NCI-H524 treated with DMSO at 0.1 percent for 48 hours (cell line): Measurements from ENCODE around the gene SNAP25.

Experiments used
- DNase-seq: peaks from one replicate; lab custom pipeline; 2025; lab: John Stamatoyannopoulos, UW

The SNAP25 gene

DNA sequence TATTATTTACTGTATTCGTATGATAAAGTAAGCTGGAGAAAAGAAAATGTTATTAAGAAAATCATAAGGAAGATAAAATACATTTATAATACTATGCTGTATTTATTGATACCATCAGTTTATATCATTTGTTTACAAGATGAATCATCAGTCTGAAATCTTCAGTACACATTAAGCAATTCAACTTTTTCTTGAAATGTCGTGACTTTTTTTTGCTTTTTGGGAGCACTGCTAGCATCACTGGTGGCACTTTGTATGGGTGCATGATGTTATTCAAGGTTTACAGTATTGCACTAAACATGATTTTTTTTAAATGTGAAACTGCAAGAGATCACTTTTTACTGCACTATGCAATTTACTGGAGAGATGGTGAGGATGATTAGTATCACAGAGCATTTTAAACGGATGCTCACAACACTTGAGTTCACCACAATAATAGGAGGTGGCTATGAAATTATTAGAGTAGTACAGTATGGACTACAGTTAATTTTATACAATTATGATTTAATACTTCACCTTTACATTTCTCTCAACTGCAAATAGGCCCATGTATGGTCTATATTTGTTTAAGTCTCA, 85.9 kb downstream of the SNAP25 start:
- no peak for DNase-seq

- no peak for DNase-seq
These were observed 88.1 kb downstream of the SNAP25 start for GRCh38 chr20:10306440-10307358.

DNA sequence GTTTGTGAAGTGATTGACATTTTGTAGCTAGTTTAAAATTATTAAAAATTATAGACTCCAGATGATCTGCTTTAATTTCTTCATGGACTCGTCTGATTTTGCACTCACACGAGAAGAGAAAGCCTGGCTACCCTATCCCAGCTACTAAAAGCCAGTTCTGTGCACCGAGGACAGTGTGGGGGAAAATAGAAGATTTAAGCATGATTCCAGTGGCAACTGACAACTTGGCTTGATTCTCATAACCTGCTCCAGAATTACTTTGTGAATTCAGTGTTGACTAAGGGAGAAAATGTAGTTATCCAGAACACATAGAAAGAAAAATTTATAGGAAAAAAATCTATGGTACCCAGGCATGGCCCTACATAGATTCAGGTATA, 88.7 kb downstream of the SNAP25 start:
- no peak for DNase-seq

DNA sequence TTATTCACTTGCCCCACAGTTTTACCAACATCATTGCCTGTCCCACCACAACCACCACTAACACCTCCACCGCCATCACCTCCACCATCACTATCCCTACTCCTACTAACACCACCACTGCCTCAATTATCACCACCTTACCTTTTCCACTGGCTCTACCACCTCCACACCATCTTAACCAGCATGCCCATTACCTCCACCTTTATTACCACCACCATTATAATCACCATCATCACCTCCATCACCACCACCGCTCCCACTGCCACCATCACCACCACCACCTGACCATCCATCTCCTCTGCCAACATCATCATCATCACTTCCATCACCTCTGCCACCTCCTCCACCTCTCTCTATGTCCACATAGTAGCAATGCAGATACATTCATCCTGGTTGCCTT, 90.0 kb downstream of the SNAP25 start:
- no peak for DNase-seq

- DNase-seq: no peak
These were observed 90.7 kb downstream of the SNAP25 start for GRCh38 chr20:10309326-10309725.

GRCh38 chr20:10312111-10312510, 93.5 kb downstream of the SNAP25 start:
- no peak for DNase-seq

- no peak for DNase-seq
These were observed 94.6 kb downstream of the SNAP25 start for GRCh38 chr20:10313215-10313614.

- DNase-seq: no peak
These were observed 95.1 kb downstream of the SNAP25 start for GRCh38 chr20:10313701-10314100.

DNA sequence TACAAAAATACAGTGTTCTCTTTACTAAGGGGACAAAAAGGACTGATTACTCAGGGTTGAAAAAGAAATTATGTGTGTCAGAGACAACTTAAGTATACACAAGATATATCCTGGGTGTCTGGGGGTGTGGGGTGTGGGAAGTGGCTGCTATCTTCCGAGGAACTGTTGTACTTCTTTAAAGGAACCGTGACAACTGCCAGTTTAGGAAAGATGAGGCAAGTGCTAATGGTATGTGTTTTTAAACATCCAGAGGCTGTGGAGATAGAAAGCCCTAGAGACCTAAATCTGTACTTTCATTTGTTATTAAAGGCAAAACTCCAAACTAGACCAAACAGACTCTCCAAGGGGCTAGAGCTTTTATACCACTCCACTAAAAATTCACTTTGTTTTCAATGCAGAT, 95.6 kb downstream of the SNAP25 start:
- DNase-seq: no peak

GRCh38 chr20:10315138-10315537, 96.5 kb downstream of the SNAP25 start:
- no peak for DNase-seq

- DNase-seq: no peak
These were observed 98.0 kb downstream of the SNAP25 start for GRCh38 chr20:10316582-10316981.

DNA sequence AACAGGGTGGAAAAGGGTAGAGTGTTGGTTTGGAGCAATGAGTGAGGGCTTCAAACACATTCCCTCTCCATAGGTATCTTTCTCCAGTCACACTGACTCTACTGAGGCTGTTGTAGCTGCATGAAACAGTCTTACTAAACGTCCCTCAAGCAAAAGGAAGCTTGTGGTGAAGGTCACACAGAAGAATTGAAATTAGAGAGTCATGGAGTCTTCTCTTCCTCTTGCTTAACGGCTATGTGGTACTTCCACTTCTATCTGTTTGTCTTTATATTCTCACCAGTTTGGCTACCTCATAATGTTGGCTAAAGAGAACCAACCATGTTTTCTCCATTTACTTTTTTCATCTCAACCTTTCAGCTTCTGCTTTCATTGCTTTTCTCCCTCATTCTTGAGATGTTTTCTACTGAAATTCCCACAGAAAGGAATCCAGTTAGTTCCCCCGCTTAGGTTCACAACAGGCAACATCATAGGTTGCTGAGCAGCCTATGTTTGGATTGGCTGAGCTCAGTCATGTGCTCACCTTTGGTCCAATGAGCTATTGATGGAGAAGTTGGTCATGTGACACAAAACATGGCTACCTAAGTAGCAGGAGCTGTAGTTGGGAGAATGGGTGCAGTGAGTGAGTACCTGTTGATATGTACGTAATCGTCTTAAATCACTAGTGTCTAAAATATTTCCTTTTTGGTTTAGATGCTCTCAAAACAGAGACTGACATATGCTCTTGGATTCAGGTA, 99.8 kb downstream of the SNAP25 start:
- DNase-seq: no peak

GRCh38 chr20:10319855-10320254, 101.2 kb downstream of the SNAP25 start:
- DNase-seq: no peak

DNA sequence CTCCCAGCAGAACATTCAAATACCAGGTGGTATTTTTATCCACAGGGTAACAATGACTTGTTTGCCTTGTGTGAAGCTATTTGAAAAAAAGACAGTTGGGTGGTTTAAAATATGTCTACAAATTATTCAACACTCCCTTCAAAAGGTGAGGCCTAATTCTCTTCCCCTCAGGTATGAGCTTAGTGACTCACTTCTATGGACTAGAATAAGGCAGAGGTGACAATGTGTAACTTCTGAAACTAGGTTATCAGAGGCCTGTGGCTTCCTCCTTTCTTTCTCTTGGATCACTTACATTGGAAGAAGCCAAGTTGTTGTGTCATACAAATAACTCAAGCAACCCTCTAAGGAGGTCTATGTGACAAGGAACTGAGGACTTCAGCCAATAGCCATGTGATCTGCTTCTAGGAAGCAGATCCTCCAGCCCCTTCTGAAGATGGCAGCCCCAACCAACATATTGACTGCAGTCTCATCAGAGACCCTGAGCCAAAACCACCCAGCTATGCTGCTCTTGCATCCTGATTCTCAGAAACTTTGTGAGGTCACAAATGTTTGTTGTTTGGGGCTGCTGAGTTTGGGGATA, 102.6 kb downstream of the SNAP25 start:
- DNase-seq: no peak

GRCh38 chr20:10322073-10323012, 103.7 kb downstream of the SNAP25 start:
- DNase-seq: no peak

DNA sequence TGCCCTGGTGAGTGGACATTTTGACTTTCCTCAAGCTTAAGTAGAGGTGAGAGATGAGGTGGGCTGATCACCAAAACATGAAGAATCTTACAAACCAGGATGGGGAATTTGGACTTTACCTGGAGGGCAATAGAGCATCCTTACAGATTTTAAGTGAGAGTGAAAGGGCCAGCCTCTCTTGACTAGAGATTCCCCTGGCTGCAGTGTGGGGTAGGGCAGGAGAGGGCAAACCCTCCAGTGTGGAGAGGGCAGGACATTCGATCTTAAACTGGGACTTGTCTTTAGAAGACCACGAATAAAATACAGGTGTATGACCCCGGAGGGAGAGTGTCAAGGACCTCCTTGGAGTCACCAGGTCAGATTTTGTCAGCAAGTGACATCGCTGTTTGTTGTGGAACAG, 105.1 kb downstream of the SNAP25 start:
- no peak for DNase-seq

- DNase-seq: no peak
These were observed 105.7 kb downstream of the SNAP25 start for GRCh38 chr20:10324198-10324847.

GRCh38 chr20:10328897-10329255, 110.2 kb downstream of the SNAP25 start:
- no peak for DNase-seq

GRCh38 chr20:10329387-10330005, 110.9 kb downstream of the SNAP25 start:
- peak; percentile 86 for DNase-seq

GRCh38 chr20:10330071-10330470, 111.4 kb downstream of the SNAP25 start:
- no peak for DNase-seq
